Tongue (tissue), 2 donors: ENCODE results near the gene CNOT10. TPM values are rescaled to one million over a fixed set of nuclear protein-coding genes. Genes with fewer than 3 reads are reported as not detected.

Experiments used
- DNase-seq: peaks from one replicate; pipeline ENCODE4 v3.0.0-alpha.2; 2015
- total RNA-seq: library from RNA; depleted of rRNA; stranded (reverse); fragments of >200 nt; gene quantifications from one replicate; pipeline ENCODE4 v1.2.3, GENCODE V29; 2014

The CNOT10 gene
- total RNA-seq, 1 donor from 2014 or later: 23.7 TPM

DNA sequence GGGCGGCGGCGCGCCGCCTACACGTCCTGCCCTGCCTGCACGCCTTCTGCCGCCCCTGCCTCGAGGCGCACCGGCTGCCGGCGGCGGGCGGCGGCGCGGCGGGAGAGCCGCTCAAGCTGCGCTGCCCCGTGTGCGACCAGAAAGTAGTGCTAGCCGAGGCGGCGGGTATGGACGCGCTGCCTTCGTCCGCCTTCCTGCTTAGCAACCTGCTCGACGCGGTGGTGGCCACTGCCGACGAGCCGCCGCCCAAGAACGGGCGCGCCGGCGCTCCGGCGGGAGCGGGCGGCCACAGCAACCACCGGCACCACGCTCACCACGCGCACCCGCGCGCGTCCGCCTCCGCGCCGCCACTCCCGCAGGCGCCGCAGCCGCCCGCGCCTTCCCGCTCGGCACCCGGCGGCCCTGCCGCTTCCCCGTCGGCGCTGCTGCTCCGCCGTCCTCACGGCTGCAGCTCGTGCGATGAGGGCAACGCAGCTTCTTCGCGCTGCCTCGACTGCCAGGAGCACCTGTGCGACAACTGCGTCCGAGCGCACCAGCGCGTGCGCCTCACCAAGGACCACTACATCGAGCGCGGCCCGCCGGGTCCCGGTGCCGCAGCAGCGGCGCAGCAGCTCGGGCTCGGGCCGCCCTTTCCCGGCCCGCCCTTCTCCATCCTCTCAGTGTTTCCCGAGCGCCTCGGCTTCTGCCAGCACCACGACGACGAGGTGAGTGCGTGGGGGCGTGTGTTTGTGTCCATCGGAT, 133.4 kb downstream of the CNOT10 start:
- DNase-seq: no peak

- no peak for DNase-seq
Observed at GRCh38 chr3:32818970-32819511, 134.1 kb downstream of the CNOT10 start.

DNA sequence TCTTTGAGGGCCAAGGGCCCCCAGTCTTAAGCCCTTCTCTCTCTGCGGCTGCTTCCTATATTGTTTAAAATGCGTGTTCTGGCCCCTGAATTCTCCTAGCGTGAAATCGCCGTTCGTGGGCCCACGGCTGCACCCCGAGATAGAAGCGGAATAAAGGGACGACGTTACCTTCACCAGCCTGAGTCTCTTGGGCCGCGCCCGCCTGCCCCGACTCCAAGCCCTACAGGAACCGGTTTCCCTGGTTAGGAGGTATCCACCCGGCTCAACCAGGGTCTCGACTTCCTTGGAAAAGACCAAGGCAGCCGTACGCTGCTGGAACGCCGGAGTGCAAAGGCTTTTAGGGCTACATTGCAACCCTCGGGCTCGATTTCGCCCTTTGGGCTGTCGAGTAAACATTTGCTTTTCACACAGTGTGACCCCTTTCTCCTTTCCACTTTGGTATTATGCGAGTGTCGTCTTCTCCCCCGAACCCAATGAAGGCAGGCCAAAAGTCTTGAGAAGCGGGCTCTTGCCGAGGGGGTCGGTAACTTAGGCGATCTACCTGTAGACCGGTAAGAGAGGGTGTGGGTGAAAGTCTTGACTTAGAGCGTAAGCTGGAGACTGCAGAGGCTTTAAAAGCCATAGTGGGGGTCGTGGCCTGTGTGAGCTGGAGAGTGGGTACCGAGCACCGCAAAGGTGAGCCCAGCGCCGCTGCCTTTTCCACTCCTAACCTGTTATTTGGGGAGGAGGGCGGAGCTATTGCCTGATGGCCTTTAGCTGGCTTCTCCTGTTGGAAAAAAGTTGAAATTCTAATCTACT, 134.8 kb downstream of the CNOT10 start:
- DNase-seq: peak; percentile 40

GRCh38 chr3:32820430-32820829, 135.4 kb downstream of the CNOT10 start:
- no peak for DNase-seq

GRCh38 chr3:32820971-32821685, 136.1 kb downstream of the CNOT10 start:
- DNase-seq: no peak

DNA sequence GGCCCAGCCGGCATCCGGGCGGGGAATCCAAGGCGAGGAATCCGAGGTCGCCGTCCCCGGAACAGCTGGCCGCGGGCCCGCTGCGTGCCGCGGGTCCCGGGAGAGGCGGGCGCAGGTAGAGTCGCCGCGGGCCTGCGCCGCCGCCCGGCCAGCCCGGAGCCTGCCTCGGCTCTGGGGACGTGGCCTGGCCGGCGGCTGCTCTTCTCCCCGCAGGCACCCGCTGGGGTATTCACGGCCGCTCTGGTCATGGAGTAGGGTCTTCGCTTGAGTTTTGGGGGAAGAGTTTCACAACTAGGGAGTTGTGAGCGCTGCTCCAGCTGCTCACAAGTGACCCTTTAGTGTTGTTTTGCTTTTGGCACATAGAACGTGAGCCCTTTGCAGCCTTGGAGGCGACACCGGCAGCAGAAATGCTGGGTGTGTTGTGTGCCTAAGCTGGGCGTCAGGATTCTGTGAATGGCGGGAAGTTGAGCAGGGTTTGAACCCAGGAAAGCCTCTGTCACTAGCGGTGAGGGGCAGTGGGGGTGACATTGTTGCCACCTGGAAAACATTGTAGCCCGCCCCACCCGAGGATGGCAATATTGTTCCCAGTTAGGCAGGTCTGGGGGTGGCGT, 136.8 kb downstream of the CNOT10 start:
- no peak for DNase-seq

- DNase-seq: no peak
Observed at GRCh38 chr3:32822609-32823498, 137.9 kb downstream of the CNOT10 start.

Other genes starting within 250 kb of the CNOT10 start
- gene CMTM6, start 182.3 kb upstream of the CNOT10 start, total RNA-seq: 75.1 TPM
- gene DYNC1LI1, start 114.3 kb upstream of the CNOT10 start, total RNA-seq: 50.8 TPM
- 0.31 TPM for gene TRIM71, start 132.8 kb downstream of the CNOT10 start, total RNA-seq